Umbilical cord (tissue), 2 donors: ENCODE data around the gene TMC1. TPM values are rescaled to one million over a fixed set of nuclear protein-coding genes. Genes with fewer than 3 reads are reported as not detected.

Source experiments
- DNase-seq: peaks from one replicate; pipeline ENCODE4 v3.0.0-alpha.2; 2015; ENCODE audit warnings: low spot score
- total RNA-seq: library from RNA; depleted of rRNA; stranded (reverse); fragments of >200 nt; gene quantifications from one replicate; pipeline ENCODE4 v1.2.3, GENCODE V29; 2014; ENCODE audit warnings: low replicate concordance; ENCODE audit not compliant: insufficient read depth

The TMC1 gene
- total RNA-seq, 1 donor from 2014 or later: 0.96 TPM

GRCh38 chr9:72680593-72681282, 159.3 kb downstream of the TMC1 start:
- no peak for DNase-seq

- no peak for DNase-seq
Measured at GRCh38 chr9:72681283-72681630, 159.8 kb downstream of the TMC1 start.

- DNase-seq: no peak
Measured at GRCh38 chr9:72684615-72685014, 163.2 kb downstream of the TMC1 start.

GRCh38 chr9:72685911-72686310, 164.5 kb downstream of the TMC1 start:
- no peak for DNase-seq

GRCh38 chr9:72687331-72687730, 165.9 kb downstream of the TMC1 start:
- no peak for DNase-seq

- no peak for DNase-seq
Measured at GRCh38 chr9:72691671-72692070, 170.3 kb downstream of the TMC1 start.

- no peak for DNase-seq
Measured at GRCh38 chr9:72695365-72695764, 174.0 kb downstream of the TMC1 start.

- no peak for DNase-seq
Measured at GRCh38 chr9:72696511-72696910, 175.1 kb downstream of the TMC1 start.

- peak; percentile 5 for DNase-seq
Measured at GRCh38 chr9:72701510-72701909, 180.1 kb downstream of the TMC1 start.

GRCh38 chr9:72703574-72703973, 182.2 kb downstream of the TMC1 start:
- no peak for DNase-seq

GRCh38 chr9:72704688-72705375, 183.4 kb downstream of the TMC1 start:
- no peak for DNase-seq

- no peak for DNase-seq
Measured at GRCh38 chr9:72718503-72718902, 197.1 kb downstream of the TMC1 start.

- DNase-seq: no peak
Measured at GRCh38 chr9:72721067-72721466, 199.7 kb downstream of the TMC1 start.

GRCh38 chr9:72726947-72727346, 205.5 kb downstream of the TMC1 start:
- DNase-seq: no peak

- DNase-seq: no peak
Measured at GRCh38 chr9:72728031-72728770, 206.8 kb downstream of the TMC1 start.

- DNase-seq: no peak
Measured at GRCh38 chr9:72733895-72734294, 212.5 kb downstream of the TMC1 start.

- DNase-seq: no peak
Measured at GRCh38 chr9:72734631-72735030, 213.2 kb downstream of the TMC1 start.

- no peak for DNase-seq
Measured at GRCh38 chr9:72743836-72744235, 222.4 kb downstream of the TMC1 start.

GRCh38 chr9:72749276-72749675, 227.9 kb downstream of the TMC1 start:
- no peak for DNase-seq

GRCh38 chr9:72751541-72751940, 230.1 kb downstream of the TMC1 start:
- DNase-seq: no peak

GRCh38 chr9:72753266-72753893, 232.0 kb downstream of the TMC1 start:
- peak; percentile 43 for DNase-seq

- DNase-seq: no peak
Measured at GRCh38 chr9:72755836-72756235, 234.4 kb downstream of the TMC1 start.
